Effector CD4-positive, alpha-beta T cell (primary cell): ENCODE data around the gene FBXL7.

Experiments used
- DNase-seq: peaks from one replicate; pipeline ENCODE4 v3.0.0-alpha.2; 2020

Gene FBXL7

GRCh38 chr5:15682122-15682521 is 182.1 kb downstream of the FBXL7 start:
- no peak for DNase-seq

- DNase-seq, result no peak
Measured at GRCh38 chr5:15682566-15682965, 182.6 kb downstream of the FBXL7 start.

- DNase-seq, result no peak
Measured at GRCh38 chr5:15683332-15683731, 183.4 kb downstream of the FBXL7 start.

GRCh38 chr5:15687401-15687800 is 187.4 kb downstream of the FBXL7 start:
- DNase-seq, result no peak

GRCh38 chr5:15689836-15690235 is 189.9 kb downstream of the FBXL7 start:
- no peak for DNase-seq

- no peak for DNase-seq
Measured at GRCh38 chr5:15690611-15691010, 190.6 kb downstream of the FBXL7 start.

- no peak for DNase-seq
Measured at GRCh38 chr5:15691521-15691920, 191.5 kb downstream of the FBXL7 start.

- no peak for DNase-seq
Measured at GRCh38 chr5:15692706-15693381, 192.9 kb downstream of the FBXL7 start.

GRCh38 chr5:15693382-15693728 is 193.4 kb downstream of the FBXL7 start:
- DNase-seq, result no peak

GRCh38 chr5:15693933-15694332 is 194.0 kb downstream of the FBXL7 start:
- no peak for DNase-seq

GRCh38 chr5:15694696-15695214 is 194.8 kb downstream of the FBXL7 start:
- no peak for DNase-seq

- no peak for DNase-seq
Measured at GRCh38 chr5:15695215-15695731, 195.3 kb downstream of the FBXL7 start.

- no peak for DNase-seq
Measured at GRCh38 chr5:15700373-15700772, 200.4 kb downstream of the FBXL7 start.

- DNase-seq, result no peak
Measured at GRCh38 chr5:15702102-15702501, 202.1 kb downstream of the FBXL7 start.

GRCh38 chr5:15703901-15704300 is 203.9 kb downstream of the FBXL7 start:
- DNase-seq, result no peak

GRCh38 chr5:15704397-15704947 is 204.5 kb downstream of the FBXL7 start:
- DNase-seq, result no peak

- no peak for DNase-seq
Measured at GRCh38 chr5:15707631-15708030, 207.7 kb downstream of the FBXL7 start.

- no peak for DNase-seq
Measured at GRCh38 chr5:15711892-15712291, 211.9 kb downstream of the FBXL7 start.

GRCh38 chr5:15715535-15715934 is 215.6 kb downstream of the FBXL7 start:
- no peak for DNase-seq

GRCh38 chr5:15715967-15716366 is 216.0 kb downstream of the FBXL7 start:
- DNase-seq, result no peak

- no peak for DNase-seq
Measured at GRCh38 chr5:15717001-15717400, 217.0 kb downstream of the FBXL7 start.

GRCh38 chr5:15718421-15719179 is 218.6 kb downstream of the FBXL7 start:
- no peak for DNase-seq

GRCh38 chr5:15719784-15720183 is 219.8 kb downstream of the FBXL7 start:
- no peak for DNase-seq

GRCh38 chr5:15720515-15720914 is 220.5 kb downstream of the FBXL7 start:
- no peak for DNase-seq
